ENCODE data around the gene PDE4DIP.
"Not testable (repeated sequence)": the region's sequence is repeated elsewhere in the genome, so short reads cannot be mapped to it uniquely, and the experiment has no call there.

DNA sequence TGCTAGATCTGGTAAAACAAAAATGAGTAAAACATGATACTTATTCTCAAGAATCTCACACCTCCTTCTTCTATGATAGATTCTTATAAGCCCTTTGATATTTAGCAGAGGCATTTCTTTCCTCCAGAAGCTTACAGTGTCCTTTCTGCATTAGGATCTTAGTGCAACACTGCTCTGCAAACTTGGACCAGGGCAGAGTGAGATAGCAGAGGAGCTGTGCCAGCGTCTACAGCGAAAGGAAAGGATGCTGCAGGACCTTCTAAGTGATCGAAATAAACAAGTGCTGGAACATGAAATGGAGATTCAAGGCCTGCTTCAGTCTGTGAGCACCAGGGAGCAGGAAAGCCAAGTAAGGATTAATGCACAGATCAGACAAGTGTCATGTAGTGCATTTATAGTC, 124.5 kb downstream of the PDE4DIP start:
- TF ChIP-seq, protein P1, sequence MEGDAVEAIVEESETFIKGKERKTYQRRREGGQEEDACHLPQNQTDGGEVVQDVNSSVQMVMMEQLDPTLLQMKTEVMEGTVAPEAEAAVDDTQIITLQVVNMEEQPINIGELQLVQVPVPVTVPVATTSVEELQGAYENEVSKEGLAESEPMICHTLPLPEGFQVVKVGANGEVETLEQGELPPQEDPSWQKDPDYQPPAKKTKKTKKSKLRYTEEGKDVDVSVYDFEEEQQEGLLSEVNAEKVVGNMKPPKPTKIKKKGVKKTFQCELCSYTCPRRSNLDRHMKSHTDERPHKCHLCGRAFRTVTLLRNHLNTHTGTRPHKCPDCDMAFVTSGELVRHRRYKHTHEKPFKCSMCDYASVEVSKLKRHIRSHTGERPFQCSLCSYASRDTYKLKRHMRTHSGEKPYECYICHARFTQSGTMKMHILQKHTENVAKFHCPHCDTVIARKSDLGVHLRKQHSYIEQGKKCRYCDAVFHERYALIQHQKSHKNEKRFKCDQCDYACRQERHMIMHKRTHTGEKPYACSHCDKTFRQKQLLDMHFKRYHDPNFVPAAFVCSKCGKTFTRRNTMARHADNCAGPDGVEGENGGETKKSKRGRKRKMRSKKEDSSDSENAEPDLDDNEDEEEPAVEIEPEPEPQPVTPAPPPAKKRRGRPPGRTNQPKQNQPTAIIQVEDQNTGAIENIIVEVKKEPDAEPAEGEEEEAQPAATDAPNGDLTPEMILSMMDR (IDR thresholded peaks at IDR 0.05; ENCODE audit: low read length), result not testable (repeated sequence)
- not testable (repeated sequence) for TF ChIP-seq EZH2 (IDR thresholded peaks at IDR 0.05; ENCODE audit: borderline replicate concordance, low read length)

Data from OCI-LY1 (cell line).